Fibroblast of villous mesenchyme (primary cell): Measurements from ENCODE around the gene LRTM2. TPM values are rescaled to one million over a fixed set of nuclear protein-coding genes. Genes with fewer than 3 reads are reported as not detected.
A peak's percentile ranks its signal among the peaks of the same experiment; 100 is the strongest.

Experiments
- DNase-seq: peaks from one replicate; pipeline ENCODE4 v3.0.0-alpha.2; 2010; ENCODE audit warnings: low read depth
- H3K4me3 ChIP-seq: 2 replicates; pipeline ENCODE4 v1.5.1; 2011; ENCODE audit warnings: low read depth, mild to moderate bottlenecking, low read length
- CTCF ChIP-seq: IDR thresholded peaks from 2 replicates; pipeline ENCODE4 v1.5.1; 2012; ENCODE audit warnings: low read depth, mild to moderate bottlenecking, low read length; ENCODE audit not compliant: insufficient read depth
- total RNA-seq: library from RNA; depleted of rRNA; stranded (reverse); fragments of >200 nt; gene quantifications from 2 replicates; pipeline ENCODE4 v1.2.3, GENCODE V29; 2012

LRTM2 gene
- total RNA-seq, 1 donor, result not detected

- H3K4me3 ChIP-seq, result no peak overlapping the region
- no peak for DNase-seq
- TF ChIP-seq CTCF, result no peak
Observed at GRCh38 chr12:1793426-1794210, 26.7 kb upstream of the LRTM2 start.

DNA sequence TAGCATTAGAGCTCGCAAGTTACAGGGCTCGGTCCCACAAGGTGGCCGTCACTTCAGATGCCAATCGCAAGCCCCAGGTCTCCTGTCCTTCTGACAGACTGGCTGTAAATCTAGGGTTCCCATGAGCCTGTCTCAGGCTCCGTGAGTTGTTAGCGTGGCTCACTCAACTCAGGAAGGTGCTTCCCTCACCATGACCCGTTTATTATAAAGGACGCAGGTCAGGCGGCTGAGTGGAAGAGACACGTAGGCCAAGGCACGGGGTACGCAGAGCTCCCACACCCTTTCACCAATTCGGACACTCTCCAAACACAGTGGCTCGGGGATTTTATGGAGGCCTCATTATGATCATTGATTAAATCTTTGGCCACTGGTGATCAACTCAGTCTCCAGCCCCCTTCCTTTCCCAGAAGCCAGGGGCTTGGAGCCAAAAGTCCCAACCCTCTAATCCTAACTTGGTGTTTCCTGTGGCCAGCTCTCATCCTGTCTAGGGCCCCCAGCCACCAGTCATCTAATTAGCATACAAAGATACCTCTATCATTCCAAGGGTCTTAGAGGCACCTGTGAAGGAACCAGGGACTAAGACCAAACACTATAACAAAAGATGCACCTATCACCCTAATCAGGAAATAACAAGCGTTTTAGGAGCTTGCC lies 25.8 kb upstream of the LRTM2 start:
- DNase-seq, result no peak
- H3K4me3 ChIP-seq, result no peak overlapping the region
- TF ChIP-seq CTCF, result no peak

DNA sequence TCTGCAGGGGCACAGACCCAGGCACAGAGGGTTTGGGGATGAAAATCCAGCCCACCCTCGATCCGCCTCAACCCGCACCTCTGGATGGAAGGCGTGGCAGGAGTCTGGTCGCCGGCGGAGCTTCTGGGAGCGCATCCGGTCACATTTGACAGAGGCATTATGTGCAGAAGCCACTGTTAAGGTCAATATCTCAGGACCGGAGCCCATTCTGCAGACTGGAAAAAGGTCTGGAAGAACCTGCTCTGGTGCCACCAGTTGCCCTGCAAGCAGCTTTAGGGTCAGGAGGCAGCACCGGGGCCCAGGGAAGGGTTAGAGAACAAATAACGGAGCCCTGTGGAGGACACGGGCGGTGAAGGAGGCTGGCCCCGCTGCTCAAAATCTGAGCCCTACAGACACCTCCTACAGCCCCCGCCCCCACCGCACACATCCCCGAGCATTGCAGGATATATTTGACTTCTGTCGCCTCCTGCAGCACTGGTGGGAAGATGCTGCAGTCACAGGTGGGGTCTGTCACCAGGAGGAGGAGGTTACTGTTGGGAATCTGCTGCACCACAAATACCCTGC lies 25.1 kb upstream of the LRTM2 start:
- H3K4me3 ChIP-seq, result no peak overlapping the region
- TF ChIP-seq CTCF, result no peak
- no peak for DNase-seq

- peak; percentile 83 for DNase-seq
- peak; percentile 79 for TF ChIP-seq CTCF
- peak overlapping the region; percentile 59 for H3K4me3 ChIP-seq
Observed at GRCh38 chr12:1795785-1796514, 24.4 kb upstream of the LRTM2 start.

DNA sequence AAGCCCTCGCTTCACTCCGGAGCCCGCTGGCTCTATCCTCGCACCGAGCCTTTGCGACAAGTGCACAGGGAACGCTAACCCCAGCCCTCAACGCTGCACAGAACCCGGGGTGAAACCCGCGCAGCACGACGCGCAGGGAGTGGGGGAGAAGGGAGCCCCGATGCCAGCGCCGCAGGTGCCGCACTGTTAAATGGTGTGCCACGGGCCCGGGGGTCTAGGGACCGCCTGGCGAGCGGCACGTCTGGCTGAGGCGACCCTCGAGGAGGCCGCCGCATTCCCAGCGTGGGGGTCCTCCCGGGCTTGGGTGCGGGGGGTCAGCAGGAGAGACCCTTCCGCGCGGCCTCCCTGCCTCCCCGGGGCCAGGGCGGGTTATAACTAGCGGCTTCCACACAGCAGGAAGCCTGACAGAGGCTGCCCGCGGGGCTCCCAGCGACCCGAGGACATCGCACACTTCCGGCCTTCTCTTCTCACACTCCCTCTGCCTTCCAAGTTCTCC lies 23.8 kb upstream of the LRTM2 start:
- no peak for DNase-seq
- H3K4me3 ChIP-seq, result peak overlapping the region; percentile 59
- no peak for TF ChIP-seq CTCF

DNA sequence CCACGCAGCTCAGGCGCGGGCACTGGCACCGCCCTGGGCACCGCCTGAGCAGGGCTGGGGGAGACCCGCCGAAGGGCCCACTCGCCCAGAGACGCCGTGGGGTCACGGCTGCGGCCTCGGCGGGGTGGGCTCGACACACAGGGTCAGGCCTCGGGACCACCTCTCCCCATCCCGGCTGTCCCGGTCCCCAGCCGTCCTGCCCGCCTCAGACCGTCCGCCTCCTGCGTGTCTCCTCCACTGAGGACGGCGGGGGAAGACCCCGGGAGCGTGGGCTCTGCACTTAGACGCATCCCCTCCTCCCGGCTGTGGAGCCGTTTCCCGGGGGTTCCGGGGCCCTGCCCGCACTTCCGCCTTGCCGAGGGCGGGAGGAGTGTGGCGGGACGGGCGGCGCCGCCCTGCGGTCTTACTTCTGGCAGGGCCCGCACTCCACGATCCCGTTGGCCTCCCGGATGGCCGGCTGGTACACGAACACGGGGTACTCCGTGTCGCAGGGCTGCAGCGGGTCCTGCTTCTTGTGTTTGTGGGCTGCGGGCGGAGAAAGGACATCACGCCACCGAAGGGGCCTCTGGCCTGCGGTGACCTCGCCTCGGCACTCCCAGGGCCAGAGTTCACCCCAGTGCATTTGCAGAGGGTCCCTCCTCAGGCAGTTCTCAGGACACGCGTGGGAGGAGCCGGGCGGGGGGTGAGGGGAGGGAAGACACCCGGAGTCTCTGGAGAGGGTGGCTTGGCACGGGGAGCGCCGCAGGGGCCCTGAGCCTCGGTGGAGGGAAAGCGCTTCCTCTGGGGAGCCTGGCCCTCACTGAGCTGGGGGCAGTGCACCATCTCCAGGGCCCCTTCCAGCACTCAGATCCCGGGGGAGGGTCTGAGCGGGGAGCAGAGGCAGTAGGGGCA lies 23.1 kb upstream of the LRTM2 start:
- TF ChIP-seq CTCF, result no peak
- H3K4me3 ChIP-seq, result peak overlapping the region; percentile 59
- no peak for DNase-seq
